Measurements from ENCODE around the gene DOCK2. TPM values are rescaled to one million over a fixed set of nuclear protein-coding genes. Genes with fewer than 3 reads are reported as not detected.
A peak's percentile ranks its signal among the peaks of the same experiment; 100 is the strongest.

Gene DOCK2
- total and polyA plus RNA-seq, 9 of the 15 experiments (the other 6 are each of a cell fraction or from before 2014, with no cell fraction given), result 4.5 to 42.6 (median 20.5) TPM

GRCh38 chr5:169980418-169981053, 343.5 kb downstream of the DOCK2 start, which contains the start of gene INSYN2B:
Gene INSYN2B, minus strand, starts transcription at chr5:169980495. Its CDS starts 96,597 bp downstream, at chr5:169883898.
- Histone ChIP-seq H3K36me3 (ENCODE audit: control insufficient read depth, insufficient read depth, low read length) (no peaks in the 10 kb centered on the region), H3K79me2 (ENCODE audit: control insufficient read depth, insufficient read depth, low read length) (no peaks in the 10 kb centered on the region), H3K4me3 (no peak within 1 kb of the TSS), H3K9me1 (ENCODE audit: control insufficient read depth, insufficient read depth, low read length) (no peaks in the 10 kb centered on the region), H4K20me1 (replicated peaks; ENCODE audit: control insufficient read depth, insufficient read depth, low read length) (no peaks in the 10 kb centered on the region), H3K4me2 (ENCODE audit: insufficient read depth, low read length) (peak within 1 kb of the TSS; percentile 63), H3K9ac (ENCODE audit: insufficient read depth in 1 of 2, low read depth in 2 of 2, low read length in 2 of 2) (no peak within 1 kb of the TSS), H3K27ac (ENCODE audit: extremely low read depth, low read depth, low read length) (no peak within 1 kb of the TSS), H3K9me3 (replicated peaks; ENCODE audit: control insufficient read depth, insufficient read depth, low read depth, low read length) (no peaks in the 10 kb centered on the region), H3K4me1 (replicated peaks in 1 of 2; ENCODE audit: control insufficient read depth in 2 of 2, insufficient read depth in 2 of 2, low read length in 2 of 2) (no peaks in the 10 kb centered on the region; a peak in 1 of 5 replicates), H3K27me3 (ENCODE audit: control insufficient read depth in 2 of 2, insufficient read depth in 2 of 2, low read length in 2 of 2) (no peaks in the 10 kb centered on the region; a peak in 1 of 5 replicates), H2AFZ (ENCODE audit: low read depth, low read length) (peak within 1 kb of the TSS; percentile 53; the same call in 1 of the 2 replicates)
- in situ Hi-C loops (cut with MboI) (loop anchor here (10.0 kb wide), 1 partner anchor 276 kb away; no protein-coding TSS in a partner anchor), intact Hi-C loops (cut with micrococcal nuclease) (loop anchor here (1.0 to 10.0 kb wide), 3 partner anchors 176 to 279 kb away; no protein-coding TSS in a partner anchor)
- WGBS (ENCODE audit: insufficient coverage, low coverage, missing lambda C conversion rate), result 13% methylated on average over 11 of the region's 11 CpGs
- ChIA-PET POLR2A (interaction anchor here (0.6 to 1.8 kb wide), 4 partner anchors 23 to 856 kb away, joined by 3 to 6 read pairs (median 4); no protein-coding TSS in a partner anchor), CTCF (ENCODE audit: low intra/inter-chr PET ratio) (interaction anchor here (0.6 to 1.3 kb wide), 5 partner anchors 178 to 993 kb away, joined by 3 to 5 read pairs (median 3); no protein-coding TSS in a partner anchor)
- BruUV-seq (replicated peaks), result no TSS peak
- ATAC-seq (peak; percentile 97), FAIRE-seq (peak; percentile 84), DNase-seq (ENCODE audit: extremely low read depth in 1 of 4, low spot score in 3 of 4) (peak; percentile 65 to 71 (median 68))
- TF ChIP-seq ATF1 (CRISPR knock-in tag; IDR thresholded peaks at IDR 0.05) (no peak), ATF1 (tag; IDR thresholded peaks at IDR 0.05) (peak; percentile 33; the same call in 1 of the 2 replicates), CAMTA2 (CRISPR knock-in tag; conservative IDR thresholded peaks at IDR 0.05) (no peak), HMG20B (CRISPR knock-in tag; IDR thresholded peaks at IDR 0.05) (no peak), DEAF1 (CRISPR knock-in tag; IDR thresholded peaks at IDR 0.05) (0 out of 2 replicates have a peak, but pooled peaks have one; percentile 33), HMBOX1 (IDR thresholded peaks at IDR 0.05) (0 out of 2 replicates have a peak, but pooled peaks have one; percentile 33), TEAD4 (IDR thresholded peaks at IDR 0.05; ENCODE audit: low read length) (0 out of 2 replicates have a peak, but pooled peaks have one; percentile 3), TEAD4 (CRISPR knock-in tag; IDR thresholded peaks at IDR 0.05; ENCODE audit: borderline replicate concordance) (no peak), SMC3 (conservative IDR thresholded peaks at IDR 0.05; ENCODE audit: insufficient read depth, low read depth, low read length) (peak; percentile 44; the same call in 1 of the 2 replicates), REST (IDR thresholded peaks at IDR 0.05; ENCODE audit: borderline replicate concordance) (peak; percentile 62), REST (CRISPR knock-in tag; IDR thresholded peaks at IDR 0.05; ENCODE audit: low read depth) (no peak), RFX1 (IDR thresholded peaks at IDR 0.05) (no peak)

Measured in K562 (cell line).